Fibroblast of lung (primary cell): Measurements from ENCODE around the gene PHF20.

ENCODE experiments used
- EZH2 ChIP-seq: IDR thresholded peaks from 2 replicates; pipeline ENCODE4 v1.5.1; 2012; ENCODE audit warnings: low read length, control low read depth, mild to moderate bottlenecking; ENCODE audit errors: missing control alignments
- TF ChIP-seq, protein P1 (sequence below), 2 donors: IDR thresholded peaks in 1 of 2; conservative IDR thresholded peaks in 1 of 2; 1 replicate in 1 of 2; 2 replicates in 1 of 2; pipeline ENCODE4 v1.5.1; 2011 to 2012; ENCODE audit warnings: low read length in 2 of 2, control low read depth in 1 of 2, inconsistent platforms in 1 of 2, low read depth in 1 of 2, mild to moderate bottlenecking in 1 of 2

DNA sequence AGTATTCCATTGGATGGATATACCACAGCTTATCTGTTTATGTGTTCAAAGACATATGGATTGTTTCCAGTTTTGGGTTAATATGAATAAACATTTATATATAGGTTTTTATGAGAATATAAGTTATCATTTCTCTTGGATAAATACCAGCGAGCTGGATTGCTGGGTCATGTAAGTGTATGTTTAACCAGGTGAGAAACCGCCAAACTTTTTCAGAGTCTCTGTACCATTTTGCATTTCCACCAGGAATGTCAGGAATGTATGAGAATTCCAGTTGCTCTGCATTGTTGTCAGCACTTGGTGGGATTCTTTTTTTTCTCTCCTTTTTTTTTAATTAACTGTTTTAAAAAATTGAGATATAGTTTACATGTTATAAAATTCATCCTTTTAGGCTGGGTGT lies 52.1 kb downstream of the PHF20 start:
- TF ChIP-seq, protein P1, sequence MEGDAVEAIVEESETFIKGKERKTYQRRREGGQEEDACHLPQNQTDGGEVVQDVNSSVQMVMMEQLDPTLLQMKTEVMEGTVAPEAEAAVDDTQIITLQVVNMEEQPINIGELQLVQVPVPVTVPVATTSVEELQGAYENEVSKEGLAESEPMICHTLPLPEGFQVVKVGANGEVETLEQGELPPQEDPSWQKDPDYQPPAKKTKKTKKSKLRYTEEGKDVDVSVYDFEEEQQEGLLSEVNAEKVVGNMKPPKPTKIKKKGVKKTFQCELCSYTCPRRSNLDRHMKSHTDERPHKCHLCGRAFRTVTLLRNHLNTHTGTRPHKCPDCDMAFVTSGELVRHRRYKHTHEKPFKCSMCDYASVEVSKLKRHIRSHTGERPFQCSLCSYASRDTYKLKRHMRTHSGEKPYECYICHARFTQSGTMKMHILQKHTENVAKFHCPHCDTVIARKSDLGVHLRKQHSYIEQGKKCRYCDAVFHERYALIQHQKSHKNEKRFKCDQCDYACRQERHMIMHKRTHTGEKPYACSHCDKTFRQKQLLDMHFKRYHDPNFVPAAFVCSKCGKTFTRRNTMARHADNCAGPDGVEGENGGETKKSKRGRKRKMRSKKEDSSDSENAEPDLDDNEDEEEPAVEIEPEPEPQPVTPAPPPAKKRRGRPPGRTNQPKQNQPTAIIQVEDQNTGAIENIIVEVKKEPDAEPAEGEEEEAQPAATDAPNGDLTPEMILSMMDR (conservative IDR thresholded peaks at IDR 0.05 in 1 of 2, IDR thresholded peaks at IDR 0.05 in 1 of 2; ENCODE audit: low read depth in 1 of 2, low read length in 2 of 2): no peak
- TF ChIP-seq EZH2: no peak
